ENCODE results near the gene SFRP5.

SFRP5 gene

DNA sequence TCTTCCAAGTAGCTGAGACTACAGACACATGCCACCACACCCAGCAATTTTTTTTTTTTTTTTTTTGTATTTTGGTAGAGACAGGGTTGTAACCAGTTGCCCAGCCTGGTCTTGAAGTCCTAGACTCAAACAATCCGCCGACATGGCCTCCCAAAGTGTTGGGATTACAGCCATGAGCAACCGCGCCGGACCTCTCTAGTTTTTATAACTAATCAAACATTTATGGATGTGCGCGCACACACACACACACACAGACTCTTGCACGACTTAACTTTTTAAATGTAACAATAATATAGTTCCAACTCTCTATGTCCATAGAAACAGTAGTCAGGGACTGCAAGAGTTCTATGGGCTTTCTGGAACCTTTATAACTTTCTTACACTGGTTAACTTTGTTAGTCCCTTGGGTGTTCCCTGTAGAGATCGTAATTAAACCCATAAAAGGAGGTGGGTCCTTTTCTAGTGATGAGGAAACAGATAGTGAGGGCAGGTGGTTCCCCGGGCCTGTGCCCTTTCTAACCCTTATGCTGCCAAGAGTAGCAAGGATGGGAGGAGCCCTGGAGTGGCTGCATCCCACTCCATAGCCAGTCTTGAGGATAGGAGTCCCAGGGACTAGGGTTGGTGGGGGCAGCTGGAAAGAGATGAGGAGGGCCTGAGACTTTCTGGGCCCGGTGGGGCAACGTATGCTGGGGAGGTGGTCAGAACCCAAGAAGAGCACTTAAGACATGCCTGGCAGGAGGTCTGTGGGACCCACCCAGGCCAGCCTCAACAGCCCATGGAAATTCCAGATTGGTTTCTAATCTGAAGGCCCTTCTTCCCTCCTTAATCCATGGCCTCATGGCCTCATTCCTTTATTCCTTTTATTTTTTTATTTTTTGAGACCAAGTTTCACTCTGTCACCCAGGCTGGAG, 49.7 kb downstream of the SFRP5 start:
- in situ Hi-C loops (cut with HindIII; ENCODE audit: low pct_ligation_motif_present, low pct_unique_long_range_greater_than_20kb, low sequenced_read_pairs): no loop called here
- DNase-seq: no peak

GRCh38 chr10:97719602-97720001, 52.2 kb downstream of the SFRP5 start:
- DNase-seq: no peak
- in situ Hi-C loops (cut with HindIII; ENCODE audit: low pct_ligation_motif_present, low pct_unique_long_range_greater_than_20kb, low sequenced_read_pairs): no loop called here

- DNase-seq: no peak
- in situ Hi-C loops (cut with HindIII; ENCODE audit: low pct_ligation_motif_present, low pct_unique_long_range_greater_than_20kb, low sequenced_read_pairs): no loop called here
These were observed 53.1 kb downstream of the SFRP5 start for GRCh38 chr10:97718659-97719142.

- no peak for DNase-seq
- in situ Hi-C loops (cut with HindIII; ENCODE audit: low pct_ligation_motif_present, low pct_unique_long_range_greater_than_20kb, low sequenced_read_pairs): no loop called here
These were observed 53.6 kb downstream of the SFRP5 start for GRCh38 chr10:97718178-97718577.

GRCh38 chr10:97717627-97718026, 54.2 kb downstream of the SFRP5 start:
- in situ Hi-C loops (cut with HindIII; ENCODE audit: low pct_ligation_motif_present, low pct_unique_long_range_greater_than_20kb, low sequenced_read_pairs): no loop called here
- DNase-seq: no peak

All from ACHN (cell line).